GM19397 (cell line): Measurements from ENCODE around the gene PIP5K1C.
"Not testable (repeated sequence)": the region's sequence is repeated elsewhere in the genome, so short reads cannot be mapped to it uniquely, and the experiment has no call there.

Source experiments
- ATAC-seq: cut with Tn5 transposase; IDR thresholded peaks from one replicate; pipeline ENCODE4 v1.9.1; 2021; ENCODE audit warnings: mild to moderate bottlenecking, moderate library complexity; ENCODE audit not compliant: unreplicated experiment

Gene PIP5K1C

GRCh38 chr19:3632739-3633558 is 67.3 kb downstream of the PIP5K1C start:
- ATAC-seq: no peak

- no peak for ATAC-seq
These were observed 68.2 kb downstream of the PIP5K1C start for GRCh38 chr19:3632098-3632497.

GRCh38 chr19:3631053-3631861 is 69.0 kb downstream of the PIP5K1C start:
- ATAC-seq: no peak

GRCh38 chr19:3628766-3629165 is 71.5 kb downstream of the PIP5K1C start:
- ATAC-seq: not testable (repeated sequence)

GRCh38 chr19:3627351-3627723 is 72.9 kb downstream of the PIP5K1C start:
- no peak for ATAC-seq

- peak; percentile 82 for ATAC-seq
These were observed 73.6 kb downstream of the PIP5K1C start, which contains the start of gene CACTIN for GRCh38 chr19:3626473-3627350. TSS of gene CACTIN (minus strand) at chr19:3626790. CDS start at chr19:3626762, 28 bp downstream.

GRCh38 chr19:3625996-3626472 is 74.2 kb downstream of the PIP5K1C start:
- ATAC-seq: no peak

- ATAC-seq: no peak
These were observed 76.6 kb downstream of the PIP5K1C start for GRCh38 chr19:3623716-3624115.

GRCh38 chr19:3622224-3622623 is 78.0 kb downstream of the PIP5K1C start:
- ATAC-seq: no peak

GRCh38 chr19:3621689-3622088 is 78.6 kb downstream of the PIP5K1C start:
- no peak for ATAC-seq

GRCh38 chr19:3620817-3621547 is 79.3 kb downstream of the PIP5K1C start:
- ATAC-seq: no peak

GRCh38 chr19:3620145-3620816 is 80.0 kb downstream of the PIP5K1C start:
- ATAC-seq: no peak

- ATAC-seq: no peak
These were observed 80.6 kb downstream of the PIP5K1C start for GRCh38 chr19:3619631-3620012.

GRCh38 chr19:3618811-3619630 is 81.2 kb downstream of the PIP5K1C start:
- ATAC-seq: no peak

- no peak for ATAC-seq
These were observed 82.0 kb downstream of the PIP5K1C start for GRCh38 chr19:3618144-3618810.

GRCh38 chr19:3617463-3617862 is 82.8 kb downstream of the PIP5K1C start:
- ATAC-seq: no peak

GRCh38 chr19:3615524-3616135 is 84.6 kb downstream of the PIP5K1C start:
- no peak for ATAC-seq
